NCI-H1105 (cell line): ENCODE results near the gene SNRK.

Source experiments
- DNase-seq: peaks from one replicate; lab custom pipeline; 2025; lab: John Stamatoyannopoulos, UW

The SNRK gene, protein sequence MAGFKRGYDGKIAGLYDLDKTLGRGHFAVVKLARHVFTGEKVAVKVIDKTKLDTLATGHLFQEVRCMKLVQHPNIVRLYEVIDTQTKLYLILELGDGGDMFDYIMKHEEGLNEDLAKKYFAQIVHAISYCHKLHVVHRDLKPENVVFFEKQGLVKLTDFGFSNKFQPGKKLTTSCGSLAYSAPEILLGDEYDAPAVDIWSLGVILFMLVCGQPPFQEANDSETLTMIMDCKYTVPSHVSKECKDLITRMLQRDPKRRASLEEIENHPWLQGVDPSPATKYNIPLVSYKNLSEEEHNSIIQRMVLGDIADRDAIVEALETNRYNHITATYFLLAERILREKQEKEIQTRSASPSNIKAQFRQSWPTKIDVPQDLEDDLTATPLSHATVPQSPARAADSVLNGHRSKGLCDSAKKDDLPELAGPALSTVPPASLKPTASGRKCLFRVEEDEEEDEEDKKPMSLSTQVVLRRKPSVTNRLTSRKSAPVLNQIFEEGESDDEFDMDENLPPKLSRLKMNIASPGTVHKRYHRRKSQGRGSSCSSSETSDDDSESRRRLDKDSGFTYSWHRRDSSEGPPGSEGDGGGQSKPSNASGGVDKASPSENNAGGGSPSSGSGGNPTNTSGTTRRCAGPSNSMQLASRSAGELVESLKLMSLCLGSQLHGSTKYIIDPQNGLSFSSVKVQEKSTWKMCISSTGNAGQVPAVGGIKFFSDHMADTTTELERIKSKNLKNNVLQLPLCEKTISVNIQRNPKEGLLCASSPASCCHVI

GRCh38 chr3:43286115-43286840, at the start of gene SNRK:
Gene SNRK (plus strand): TSS chr3:43286540. CDS start chr3:43303204, 16,664 bp downstream.
- peak; percentile 59 for DNase-seq

GRCh38 chr3:43238801-43239200, 47.5 kb upstream of the SNRK start:
- DNase-seq, result peak; percentile 33

GRCh38 chr3:43239755-43240154, 46.6 kb upstream of the SNRK start:
- DNase-seq, result no peak

GRCh38 chr3:43243590-43244587, 42.5 kb upstream of the SNRK start:
- no peak for DNase-seq

GRCh38 chr3:43244694-43245093, 41.6 kb upstream of the SNRK start:
- DNase-seq, result no peak

- DNase-seq, result no peak
These were observed 39.4 kb upstream of the SNRK start for GRCh38 chr3:43246976-43247375.

DNA sequence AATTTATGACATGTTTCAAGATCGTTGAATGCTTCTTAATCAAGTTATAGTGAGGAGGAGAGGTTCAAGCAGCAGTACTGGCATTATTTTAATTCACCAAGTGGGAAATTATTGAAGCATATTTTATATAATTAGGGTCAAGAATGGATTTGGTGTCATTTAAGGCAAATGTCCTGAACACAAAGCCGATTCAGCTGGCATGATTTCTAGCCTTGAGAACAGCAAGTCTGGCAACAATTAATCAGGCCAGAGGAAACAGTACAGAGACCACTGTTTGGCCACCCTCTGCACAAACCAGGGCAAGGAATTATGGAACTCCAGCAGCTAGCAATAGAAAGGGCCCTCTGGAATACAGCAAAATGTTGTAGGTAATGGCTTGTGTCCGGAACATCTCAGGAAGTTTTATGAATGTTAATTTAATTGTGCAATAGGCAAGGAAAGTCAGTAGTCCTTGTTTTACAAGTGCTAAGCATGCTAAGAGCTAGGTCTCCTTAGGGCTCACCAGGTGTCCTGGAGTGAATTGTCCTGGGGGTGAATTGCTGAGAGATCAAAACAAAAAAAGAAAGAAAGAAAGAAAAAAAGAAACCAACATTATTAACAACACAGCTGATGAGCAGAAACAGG, 38.7 kb upstream of the SNRK start:
- no peak for DNase-seq

- no peak for DNase-seq
These were observed 38.2 kb upstream of the SNRK start for GRCh38 chr3:43248185-43248583.

- DNase-seq, result no peak
These were observed 37.4 kb upstream of the SNRK start for GRCh38 chr3:43248973-43249372.

GRCh38 chr3:43249405-43249804, 36.9 kb upstream of the SNRK start:
- DNase-seq, result no peak

DNA sequence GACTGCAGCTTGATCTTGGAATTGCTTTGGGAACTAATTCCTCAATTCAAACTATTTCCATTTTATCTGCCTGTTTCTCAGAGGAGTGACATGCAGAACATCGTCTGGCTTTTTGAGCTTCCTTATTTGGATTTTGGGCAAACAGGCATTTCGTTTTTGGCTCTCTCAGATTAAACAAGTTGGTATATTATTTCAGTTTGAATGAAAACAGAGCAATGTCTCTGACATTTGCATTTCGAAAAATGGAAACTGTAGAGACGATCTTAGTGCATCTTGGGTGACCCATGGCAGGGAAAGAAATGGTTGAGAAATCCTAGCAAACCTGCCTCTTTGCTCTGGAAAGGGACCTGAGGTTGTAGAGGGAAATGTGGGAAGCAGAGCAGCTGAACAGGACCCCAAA, 33.0 kb upstream of the SNRK start:
- no peak for DNase-seq

DNA sequence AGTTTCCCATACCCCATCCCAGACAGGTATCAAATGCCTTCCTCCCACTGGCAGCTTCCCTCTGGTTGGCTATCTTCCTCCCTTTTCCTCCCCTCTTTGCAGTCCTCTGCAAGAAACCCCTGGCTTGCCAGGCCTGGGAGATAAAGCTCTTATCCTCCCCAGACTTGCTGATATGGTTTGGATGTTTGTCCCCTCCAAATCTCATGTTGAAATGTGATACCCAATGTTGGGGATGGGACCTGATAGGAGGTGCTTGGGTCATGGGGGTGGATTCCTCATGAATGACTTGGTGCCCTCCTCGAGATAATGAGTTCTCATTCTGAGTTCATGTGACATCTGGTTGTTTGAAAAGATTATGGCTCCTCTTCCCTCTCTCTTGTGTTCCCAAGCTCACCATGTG, 32.2 kb upstream of the SNRK start:
- DNase-seq, result no peak

DNA sequence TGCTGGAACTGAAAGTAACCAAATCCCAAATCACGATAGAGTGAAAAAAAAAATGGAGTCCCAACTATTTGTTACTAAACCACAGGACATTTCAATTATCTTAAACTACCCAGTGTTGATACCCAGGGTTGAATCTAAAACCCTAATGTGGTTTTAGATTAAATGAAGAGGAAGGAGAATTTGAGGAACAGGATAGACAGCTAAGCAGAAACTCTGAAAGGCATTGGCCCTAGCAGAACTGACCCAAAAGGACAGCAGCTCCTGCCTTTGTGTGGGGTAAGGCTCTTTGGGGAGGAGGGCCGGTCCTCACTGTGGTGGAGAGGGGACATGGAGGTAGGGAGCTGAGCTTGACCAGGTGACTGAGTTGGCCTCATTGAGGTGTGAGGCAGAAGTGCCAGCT, 30.7 kb upstream of the SNRK start:
- no peak for DNase-seq

GRCh38 chr3:43256714-43257461, 29.5 kb upstream of the SNRK start:
- DNase-seq, result no peak

DNA sequence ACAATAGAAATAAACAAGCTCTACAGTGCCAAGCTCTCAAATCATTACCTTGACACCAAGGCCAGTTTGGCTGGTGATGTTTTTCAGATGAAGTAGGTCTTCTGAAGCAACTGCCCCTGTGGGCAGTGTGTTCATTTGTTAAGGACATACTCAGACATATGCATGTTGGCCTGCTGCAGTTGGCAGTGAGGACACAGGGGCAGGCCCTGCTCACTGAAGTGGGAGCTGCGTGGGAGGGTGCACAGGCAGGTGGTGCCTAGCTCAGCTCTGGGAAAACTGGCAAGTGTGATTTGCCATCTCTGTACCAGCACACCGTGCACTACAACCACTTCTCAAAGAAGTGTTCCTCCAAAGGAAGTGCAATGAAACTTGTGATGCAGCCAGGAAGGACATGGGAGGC, 28.5 kb upstream of the SNRK start:
- no peak for DNase-seq

GRCh38 chr3:43259626-43260025, 26.7 kb upstream of the SNRK start:
- no peak for DNase-seq

DNA sequence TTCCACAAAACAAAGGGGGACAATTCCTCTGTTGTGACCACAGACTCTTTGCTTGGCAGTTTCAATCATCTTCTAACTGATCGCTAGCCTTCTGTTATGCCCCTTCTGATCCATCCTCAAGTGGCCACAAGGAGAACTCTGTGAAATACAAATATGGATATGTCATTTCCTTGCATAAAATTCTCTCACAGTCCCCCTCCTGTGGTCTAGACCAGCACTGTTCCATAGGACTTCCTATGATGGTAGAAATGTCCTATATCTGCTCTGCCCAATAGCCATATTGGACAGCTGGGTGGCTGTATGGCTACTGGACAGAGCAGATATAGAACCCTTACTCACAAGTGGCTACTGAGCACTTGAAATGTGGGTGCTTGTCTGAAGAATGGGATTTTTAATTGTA, 25.9 kb upstream of the SNRK start:
- DNase-seq, result no peak

- no peak for DNase-seq
These were observed 24.1 kb upstream of the SNRK start for GRCh38 chr3:43262194-43262593.

DNA sequence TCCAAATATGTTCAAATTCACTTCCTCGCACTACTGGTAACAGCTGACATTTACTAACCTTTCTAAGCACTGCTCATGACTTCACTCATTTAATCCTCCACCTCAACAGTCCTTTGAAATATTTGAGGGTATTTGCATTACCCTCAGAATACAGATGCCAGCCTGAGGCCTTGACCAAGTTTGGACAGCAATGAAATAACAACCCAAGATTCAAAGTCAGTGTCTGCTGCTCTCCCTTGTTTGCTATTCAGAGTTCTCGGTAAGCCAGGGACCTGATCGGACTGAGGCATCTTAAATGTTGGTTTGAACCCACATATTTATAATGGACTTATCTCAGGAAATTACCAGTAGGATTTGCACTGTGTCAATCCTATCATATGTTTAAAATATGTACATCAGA, 19.9 kb upstream of the SNRK start:
- DNase-seq, result no peak

DNA sequence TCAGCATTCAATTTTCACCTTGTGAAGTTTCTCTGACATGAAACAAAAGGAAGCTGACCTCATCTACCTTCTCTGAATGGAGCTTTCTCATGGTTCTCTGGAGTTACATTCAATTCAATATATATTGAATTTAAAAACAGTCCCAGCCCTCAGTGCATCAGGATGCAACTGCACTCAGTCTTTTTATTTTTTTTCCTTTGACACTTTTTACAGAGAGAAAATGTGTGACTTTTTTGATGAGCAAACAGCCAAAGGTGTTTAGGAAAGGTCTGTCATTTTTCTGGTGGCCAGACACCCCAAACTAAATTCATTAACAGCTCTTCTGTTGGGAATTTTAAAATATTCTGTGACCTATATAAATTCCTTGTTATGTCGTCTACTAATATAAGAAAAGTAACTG, 19.3 kb upstream of the SNRK start:
- no peak for DNase-seq
